Neural cell (in vitro differentiated cells): Measurements from ENCODE around the gene IGSF23. TPM values are rescaled to one million over a fixed set of nuclear protein-coding genes. Genes with fewer than 3 reads are reported as not detected.

Source experiments
- H2AFZ ChIP-seq: fragments of 200-600, 300-800 bp; sonication (generic), shearing (Covaris generic); 2 replicates; pipeline ENCODE4 v1.6.0; 2014; ENCODE audit warnings: low read depth, mild to moderate bottlenecking, antibody characterized with exemption, low read length, moderate library complexity
- H3F3A ChIP-seq: fragments of 200-600 bp; shearing (Covaris generic); 2 replicates; pipeline ENCODE4 v1.6.1; 2016; ENCODE audit warnings: mild to moderate bottlenecking, moderate library complexity, mixed read lengths, antibody characterized with exemption, low read length; ENCODE audit not compliant: insufficient read depth, poor library complexity, severe bottlenecking
- H3K27ac ChIP-seq: fragments of 200-600, 300-800 bp; sonication (generic), shearing (Covaris generic); 2 replicates; pipeline ENCODE4 v1.5.1; 2014; ENCODE audit warnings: mild to moderate bottlenecking, low read length, moderate library complexity
- H3K27me3 ChIP-seq: fragments of 300-800, 200-600 bp; sonication (generic), shearing (Covaris generic); 2 replicates; pipeline ENCODE4 v1.6.0; 2014; ENCODE audit warnings: mild to moderate bottlenecking, low read depth, low read length, moderate library complexity; ENCODE audit not compliant: insufficient read depth
- H3K36me3 ChIP-seq: fragments of 300-800, 200-600 bp; sonication (generic), shearing (Covaris generic); 2 replicates; pipeline ENCODE4 v1.5.1; 2014; ENCODE audit warnings: mild to moderate bottlenecking, antibody characterized with exemption, low read length, moderate library complexity; ENCODE audit not compliant: insufficient read depth
- H3K4me2 ChIP-seq: fragments of 300-800, 200-600 bp; sonication (generic), shearing (Covaris generic); 2 replicates; pipeline ENCODE4 v1.6.0; 2014; ENCODE audit warnings: mild to moderate bottlenecking, low read length
- H3K4me3 ChIP-seq: fragments of 300-800, 200-600 bp; sonication (generic), shearing (Covaris generic); 2 replicates; pipeline ENCODE4 v1.5.1; 2014; ENCODE audit warnings: mild to moderate bottlenecking, low read length, moderate library complexity
- H3K79me2 ChIP-seq: fragments of 200-600 bp; shearing (Covaris generic); replicated peaks from 2 replicates; pipeline ENCODE4 v1.6.0; 2014; ENCODE audit warnings: mild to moderate bottlenecking, low read length, moderate library complexity; ENCODE audit not compliant: insufficient read depth
- H3K9ac ChIP-seq: fragments of 300-800, 200-600 bp; sonication (generic), shearing (Covaris generic); 2 replicates; pipeline ENCODE4 v1.6.1; 2016; ENCODE audit warnings: mild to moderate bottlenecking, low read length, mixed read lengths
- H3K9me2 ChIP-seq: fragments of 200-600 bp; shearing (Covaris generic); 2 replicates; pipeline ENCODE4 v1.6.1; 2016; ENCODE audit warnings: mild to moderate bottlenecking, low read length, mixed read lengths; ENCODE audit not compliant: insufficient read depth
- H3K9me3 ChIP-seq: fragments of 200-600, 300-800 bp; sonication (generic), shearing (Covaris generic); 2 replicates; pipeline ENCODE4 v1.6.1; 2016; ENCODE audit warnings: mild to moderate bottlenecking, mixed run types, low read length, moderate library complexity, mixed read lengths
- H4K20me1 ChIP-seq: fragments of 200-600 bp; shearing (Covaris generic); 2 replicates; pipeline ENCODE4 v1.6.1; 2016; ENCODE audit warnings: mild to moderate bottlenecking, mixed run types; ENCODE audit not compliant: insufficient read depth
- EP300 ChIP-seq: fragments of 450-650 bp; conservative IDR thresholded peaks from 2 replicates; pipeline ENCODE4 v1.6.1; 2014; ENCODE audit warnings: antibody characterized with exemption, mild to moderate bottlenecking, moderate library complexity; ENCODE audit not compliant: poor library complexity, severe bottlenecking
- EZH2 ChIP-seq: fragments of 200-600, 300-800 bp; shearing (Covaris generic), sonication (generic); IDR thresholded peaks from 2 replicates; pipeline ENCODE4 v1.6.1; 2014; ENCODE audit warnings: antibody characterized with exemption, low read length, borderline replicate concordance, mild to moderate bottlenecking; ENCODE audit not compliant: insufficient read depth, poor library complexity, severe bottlenecking
- MXI1 ChIP-seq: fragments of 450-650 bp; conservative IDR thresholded peaks from 2 replicates; pipeline ENCODE4 v1.6.1; 2014; ENCODE audit warnings: antibody characterized with exemption, mild to moderate bottlenecking; ENCODE audit not compliant: poor library complexity, severe bottlenecking
- POLR2AphosphoS5 ChIP-seq: IDR thresholded peaks from 2 replicates; pipeline ENCODE4 v1.6.1; 2012
- RAD21 ChIP-seq: fragments of 450-650 bp; conservative IDR thresholded peaks from 2 replicates; pipeline ENCODE4 v1.6.1; 2014; ENCODE audit warnings: antibody characterized with exemption, mild to moderate bottlenecking, moderate library complexity
- REST ChIP-seq: IDR thresholded peaks from 2 replicates; pipeline ENCODE4 v1.6.1; 2012; ENCODE audit warnings: borderline replicate concordance
- SMC3 ChIP-seq: fragments of 450-650 bp; conservative IDR thresholded peaks from 2 replicates; pipeline ENCODE4 v1.6.1; 2014; ENCODE audit warnings: antibody characterized with exemption, mild to moderate bottlenecking, moderate library complexity; ENCODE audit not compliant: poor library complexity
- TAF1 ChIP-seq: IDR thresholded peaks from 2 replicates; pipeline ENCODE4 v1.6.1; 2012; ENCODE audit warnings: low read depth
- polyA plus RNA-seq: library from polyadenylated mRNA; depleted of rRNA; stranded (reverse); fragments of >200 nt; gene quantifications from 2 replicates; pipeline ENCODE4 v1.2.3, GENCODE V29; 2014
- TF ChIP-seq, protein P1 (sequence below): fragments of 450-650 bp; IDR thresholded peaks from 2 replicates; pipeline ENCODE4 v1.5.1; 2014; ENCODE audit warnings: antibody characterized with exemption, mild to moderate bottlenecking, moderate library complexity; ENCODE audit not compliant: poor library complexity, severe bottlenecking

IGSF23 gene
- polyA plus RNA-seq, 1 donor from 2014 or later: not detected

DNA sequence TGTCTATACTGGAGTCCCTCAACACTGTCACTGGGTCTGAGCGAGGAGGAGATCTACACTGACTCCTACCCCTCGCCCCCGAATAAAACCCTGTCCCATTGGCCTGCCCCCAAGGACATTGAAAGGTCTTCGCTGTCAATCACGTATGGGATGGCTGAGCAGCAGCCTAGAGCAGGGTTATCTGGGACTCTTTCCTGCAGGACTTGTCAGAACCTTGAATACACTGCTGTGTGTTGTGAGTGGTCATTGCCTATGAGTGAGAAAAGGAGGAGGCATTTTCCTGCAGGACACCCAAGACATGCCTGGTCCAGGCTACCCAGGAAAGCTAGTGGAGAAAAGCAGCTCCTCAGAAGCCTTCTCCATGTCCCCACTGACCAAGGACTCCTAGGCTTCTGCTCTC lies 40.0 kb downstream of the IGSF23 start:
- Histone ChIP-seq H3F3A (no peaks in the 10 kb centered on the region), H3K27ac (no peak overlapping the region), H3K27me3 (no peaks in the 10 kb centered on the region), H3K9me2 (no peaks in the 10 kb centered on the region), H3K36me3 (peaks cover 1% of the 10 kb centered on the region), H3K4me2 (no peak overlapping the region), H3K4me3 (no peak overlapping the region), H2AFZ (no peak overlapping the region), H3K79me2 (no peaks in the 10 kb centered on the region), H4K20me1 (no peaks in the 10 kb centered on the region), H3K9me3 (no peaks in the 10 kb centered on the region), H3K9ac (no peak overlapping the region)
- TF ChIP-seq TAF1 (no peak), SMC3 (no peak), EZH2 (no peak), MXI1 (no peak), REST (no peak), EP300 (no peak), POLR2AphosphoS5 (no peak), RAD21 (no peak)
- TF ChIP-seq, protein P1, sequence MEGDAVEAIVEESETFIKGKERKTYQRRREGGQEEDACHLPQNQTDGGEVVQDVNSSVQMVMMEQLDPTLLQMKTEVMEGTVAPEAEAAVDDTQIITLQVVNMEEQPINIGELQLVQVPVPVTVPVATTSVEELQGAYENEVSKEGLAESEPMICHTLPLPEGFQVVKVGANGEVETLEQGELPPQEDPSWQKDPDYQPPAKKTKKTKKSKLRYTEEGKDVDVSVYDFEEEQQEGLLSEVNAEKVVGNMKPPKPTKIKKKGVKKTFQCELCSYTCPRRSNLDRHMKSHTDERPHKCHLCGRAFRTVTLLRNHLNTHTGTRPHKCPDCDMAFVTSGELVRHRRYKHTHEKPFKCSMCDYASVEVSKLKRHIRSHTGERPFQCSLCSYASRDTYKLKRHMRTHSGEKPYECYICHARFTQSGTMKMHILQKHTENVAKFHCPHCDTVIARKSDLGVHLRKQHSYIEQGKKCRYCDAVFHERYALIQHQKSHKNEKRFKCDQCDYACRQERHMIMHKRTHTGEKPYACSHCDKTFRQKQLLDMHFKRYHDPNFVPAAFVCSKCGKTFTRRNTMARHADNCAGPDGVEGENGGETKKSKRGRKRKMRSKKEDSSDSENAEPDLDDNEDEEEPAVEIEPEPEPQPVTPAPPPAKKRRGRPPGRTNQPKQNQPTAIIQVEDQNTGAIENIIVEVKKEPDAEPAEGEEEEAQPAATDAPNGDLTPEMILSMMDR: no peak

- H4K20me1 ChIP-seq: no peaks in the 10 kb centered on the region
- no peak overlapping the region for H2AFZ ChIP-seq
- TF ChIP-seq MXI1 (no peak), REST (no peak), TAF1 (no peak), RAD21 (no peak), SMC3 (no peak), EP300 (no peak), EZH2 (no peak), POLR2AphosphoS5 (no peak)
- TF ChIP-seq, protein P1: no peak
- no peak overlapping the region for H3K27ac ChIP-seq
- H3K79me2 ChIP-seq: no peaks in the 10 kb centered on the region
- H3K4me2 ChIP-seq: no peak overlapping the region
- H3K9me2 ChIP-seq: no peaks in the 10 kb centered on the region
- no peaks in the 10 kb centered on the region for H3K27me3 ChIP-seq
- H3F3A ChIP-seq: no peaks in the 10 kb centered on the region
- no peak overlapping the region for H3K9ac ChIP-seq
- no peak overlapping the region for H3K4me3 ChIP-seq
- H3K9me3 ChIP-seq: no peaks in the 10 kb centered on the region
- H3K36me3 ChIP-seq: peaks cover 5% of the 10 kb centered on the region
Measured at GRCh38 chr19:44653977-44654774, 40.8 kb downstream of the IGSF23 start.
